Smooth muscle cell (in vitro differentiated cells): Measurements from ENCODE around the gene NSUN6. TPM values are rescaled to one million over a fixed set of nuclear protein-coding genes. Genes with fewer than 3 reads are reported as not detected.
A peak's percentile ranks its signal among the peaks of the same experiment; 100 is the strongest.

Experiments
- DNase-seq: peaks from one replicate; lab custom pipeline; 2025; ENCODE audit not compliant: unreplicated experiment; lab: John Stamatoyannopoulos, UW
- H2AFZ ChIP-seq: fragments of 200-600 bp; sonication (generic); 2 replicates; pipeline ENCODE4 v1.6.0; 2016; ENCODE audit warnings: antibody characterized with exemption, low read depth, mild to moderate bottlenecking
- H3F3A ChIP-seq: fragments of 200-600 bp; sonication (generic); 2 replicates; pipeline ENCODE4 v1.6.0; 2017; ENCODE audit warnings: antibody characterized with exemption, low read depth
- H3K27ac ChIP-seq: fragments of 200-600 bp; sonication (generic); 2 replicates; pipeline ENCODE4 v1.5.1; 2016; ENCODE audit warnings: low read depth, mild to moderate bottlenecking
- H3K27me3 ChIP-seq: fragments of 200-600 bp; sonication (generic); 2 replicates; pipeline ENCODE4 v1.6.1; 2016; ENCODE audit warnings: low read depth, mild to moderate bottlenecking
- H3K36me3 ChIP-seq: fragments of 200-600 bp; sonication (generic); 2 replicates; pipeline ENCODE4 v1.5.1; 2016; ENCODE audit warnings: low read depth
- H3K4me1 ChIP-seq: fragments of 200-600 bp; sonication (generic); 2 replicates; pipeline ENCODE4 v1.5.1; 2016; ENCODE audit warnings: low read depth
- H3K4me2 ChIP-seq: fragments of 200-600 bp; sonication (generic); 2 replicates; pipeline ENCODE4 v1.6.0; 2016; ENCODE audit warnings: mild to moderate bottlenecking
- H3K4me3 ChIP-seq: fragments of 200-600 bp; sonication (generic); 2 replicates; pipeline ENCODE4 v1.5.1; 2016; ENCODE audit warnings: mild to moderate bottlenecking
- H3K79me2 ChIP-seq: fragments of 200-600 bp; sonication (generic); 2 replicates; pipeline ENCODE4 v1.6.0; 2016; ENCODE audit warnings: low read depth, mild to moderate bottlenecking
- H3K9ac ChIP-seq: fragments of 200-600 bp; sonication (generic); 2 replicates; pipeline ENCODE4 v1.6.0; 2016; ENCODE audit warnings: low read depth
- H3K9me3 ChIP-seq: fragments of 200-600 bp; sonication (generic); replicated peaks from 2 replicates; pipeline ENCODE4 v1.5.1; 2016; ENCODE audit warnings: low read depth
- H4K20me1 ChIP-seq: fragments of 200-600 bp; sonication (generic); 2 replicates; pipeline ENCODE4 v1.6.0; 2016; ENCODE audit warnings: low read depth
- CTCF ChIP-seq: fragments of 200-600 bp; sonication (generic); IDR thresholded peaks from 2 replicates; pipeline ENCODE4 v1.5.1; 2017; ENCODE audit warnings: borderline replicate concordance, mild to moderate bottlenecking, antibody characterized with exemption; ENCODE audit not compliant: insufficient read depth, poor library complexity, severe bottlenecking
- whole genome bisulfite sequencing: methylation state at CpG from one replicate; pipeline ENCODE4 v1.1.7; 2016; ENCODE audit warnings: low lambda C conversion rate; 5-methylcytosine and 5-hydroxymethylcytosine counted together
- polyA plus RNA-seq: library from polyadenylated mRNA; unstranded; fragments of >200 nt; fragmentation: Nextera tagmentation; extraction: Ambion mirVana; gene quantifications from 2 replicates; pipeline ENCODE4 v1.2.1, GENCODE V29; 2016
- total RNA-seq: library from RNA; depleted of rRNA; stranded (reverse); fragments of >200 nt; gene quantifications from 2 replicates; pipeline ENCODE4 v1.2.3, GENCODE V29; 2014

NSUN6 gene
- total and polyA plus RNA-seq, 2 experiments from 2014 or later = 6.1 to 7.2 TPM

DNA sequence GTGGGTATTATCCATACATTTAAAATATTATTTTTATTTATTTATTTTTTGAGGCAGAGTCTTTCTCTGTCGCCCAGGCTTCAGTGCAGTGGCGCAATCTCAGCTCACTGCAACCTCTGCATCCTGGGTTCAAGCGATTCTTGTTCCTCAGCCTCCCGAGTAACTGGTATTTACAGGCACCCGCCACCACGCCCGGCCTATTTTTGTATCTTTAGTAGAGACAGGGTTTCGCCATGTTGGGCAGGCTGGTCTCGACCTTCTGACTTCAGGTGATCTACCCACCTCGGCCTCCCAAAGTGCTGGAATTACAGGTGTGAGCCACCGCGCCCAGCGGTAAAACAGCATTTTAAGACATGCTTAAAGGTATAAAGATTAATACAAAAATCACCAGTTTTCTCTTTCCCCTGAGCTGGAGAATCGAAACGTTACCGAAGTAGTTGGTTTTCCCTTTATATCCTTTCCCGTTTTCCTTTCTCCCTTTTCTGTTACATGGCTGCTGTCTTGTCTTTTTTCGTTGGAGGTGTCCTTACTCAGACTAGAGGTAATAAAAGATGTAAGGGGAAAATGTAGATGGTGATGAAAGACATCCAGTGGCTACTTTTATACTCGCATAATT is 9.5 kb upstream of the NSUN6 start:
- Histone ChIP-seq H3K9ac (peak overlapping the region; percentile 95), H3K4me3 (peak overlapping the region; percentile 93), H2AFZ (no peak overlapping the region), H3F3A (peaks cover under 1% of the 10 kb centered on the region), H3K79me2 (peaks cover 69% of the 10 kb centered on the region), H4K20me1 (peaks cover 59% of the 10 kb centered on the region), H3K9me3 (no peaks in the 10 kb centered on the region), H3K36me3 (no peaks in the 10 kb centered on the region), H3K4me2 (peak overlapping the region; percentile 87), H3K27ac (peak overlapping the region; percentile 96), H3K4me1 (peaks cover 25% of the 10 kb centered on the region), H3K27me3 (no peaks in the 10 kb centered on the region)
- DNase-seq = no peak
- WGBS = 93% methylated on average over 19 of the region's 19 CpGs
- TF ChIP-seq CTCF = no peak

DNA sequence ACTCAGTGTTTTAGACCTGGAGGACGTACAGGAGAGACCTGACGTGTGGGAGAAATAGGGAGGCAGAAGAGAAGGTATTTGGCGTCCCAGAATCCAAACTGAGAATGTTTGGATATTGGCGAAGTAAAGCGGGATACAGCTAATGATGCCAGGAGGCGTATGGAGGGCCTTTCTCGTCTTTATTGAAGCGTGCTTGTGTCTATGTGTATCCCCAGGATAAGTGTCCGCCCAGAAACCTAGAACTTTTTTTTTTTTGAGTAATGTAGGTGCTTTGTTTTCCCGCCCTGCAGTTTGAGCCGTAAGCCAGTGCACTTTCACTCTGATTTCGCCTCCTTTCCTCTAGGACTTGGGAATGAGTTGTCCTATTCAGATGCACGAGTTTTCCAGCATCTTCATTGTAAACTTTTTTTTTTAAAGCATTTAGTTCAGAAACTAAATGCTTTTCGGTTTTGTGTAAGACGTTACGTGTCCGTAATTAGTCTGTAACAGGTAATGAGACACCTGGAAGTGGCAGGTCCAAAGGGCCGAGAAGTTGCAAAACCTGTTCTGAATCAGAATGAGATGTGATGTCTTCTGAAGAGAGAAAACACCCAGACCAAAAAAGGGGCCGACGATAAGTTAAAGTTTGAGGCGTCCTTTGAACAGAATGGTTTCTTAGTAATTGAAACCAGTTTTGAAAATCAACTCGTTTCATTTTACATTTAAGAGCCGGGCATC is 8.6 kb upstream of the NSUN6 start:
- peak overlapping the region; percentile 96 for H3K27ac ChIP-seq
- TF ChIP-seq CTCF = no peak
- H3K36me3 ChIP-seq = no peaks in the 10 kb centered on the region
- no peaks in the 10 kb centered on the region for H3F3A ChIP-seq
- H2AFZ ChIP-seq = no peak overlapping the region
- no peaks in the 10 kb centered on the region for H3K27me3 ChIP-seq
- no peaks in the 10 kb centered on the region for H3K9me3 ChIP-seq
- H3K4me1 ChIP-seq = peaks cover 20% of the 10 kb centered on the region
- peaks cover 50% of the 10 kb centered on the region for H4K20me1 ChIP-seq
- peaks cover 59% of the 10 kb centered on the region for H3K79me2 ChIP-seq
- peak overlapping the region; percentile 87 for H3K4me2 ChIP-seq
- peak overlapping the region; percentile 93 for H3K4me3 ChIP-seq
- WGBS = 2% methylated on average over 23 of the region's 23 CpGs
- no peak for DNase-seq
- peak overlapping the region; percentile 95 for H3K9ac ChIP-seq

GRCh38 chr10:18659125-18659818 is 7.9 kb upstream of the NSUN6 start, which contains the start of gene ARL5B:
Gene ARL5B (plus strand): TSS chr10:18659431. CDS start chr10:18659638, 207 bp downstream.
- peak within 1 kb of the TSS; percentile 96 for H3K27ac ChIP-seq
- under 1% methylated on average over 71 of the region's 72 CpGs for WGBS
- H3K4me1 ChIP-seq = peaks cover 20% of the 10 kb centered on the region
- H3K4me2 ChIP-seq = peak within 1 kb of the TSS; percentile 87
- no peaks in the 10 kb centered on the region for H3K36me3 ChIP-seq
- no peaks in the 10 kb centered on the region for H3K9me3 ChIP-seq
- H3K27me3 ChIP-seq = no peaks in the 10 kb centered on the region
- H3F3A ChIP-seq = no peaks in the 10 kb centered on the region
- peak within 1 kb of the TSS; percentile 95 for H3K9ac ChIP-seq
- H2AFZ ChIP-seq = peak within 1 kb of the TSS; percentile 2
- peak within 1 kb of the TSS; percentile 93 for H3K4me3 ChIP-seq
- peaks cover 43% of the 10 kb centered on the region for H4K20me1 ChIP-seq
- peak; percentile 90 for DNase-seq
- peaks cover 53% of the 10 kb centered on the region for H3K79me2 ChIP-seq
- no peak for TF ChIP-seq CTCF
